RWPE1 (cell line): Measurements from ENCODE around the gene KRT32.

Experiments
- CTCF ChIA-PET: fragments of 350-600 bp; sonication (Branson Sonifier 250); formaldehyde crosslinking; extraction: SDS; loops from one replicate; lab custom pipeline; 2021; lab: Yijun Ruan, JAX
- POLR2A ChIA-PET: fragments of 400-600 bp; formaldehyde crosslinking; extraction: SDS; loops from one replicate; lab custom pipeline; 2020; ENCODE audit warnings: antibody characterized with exemption; ENCODE audit not compliant: low non-redundant PET; lab: Yijun Ruan, JAX
- DNase-seq: peaks from one replicate; pipeline ENCODE4 v3.0.0; 2012; ENCODE audit warnings: low spot score
- H3K27ac ChIP-seq: fragments of 450-650 bp; 2 replicates; pipeline ENCODE4 v1.5.1; 2017
- TF ChIP-seq, protein P1 (sequence below): fragments of 450-650 bp; conservative IDR thresholded peaks from 2 replicates; pipeline ENCODE4 v1.5.1; 2017; ENCODE audit warnings: low read depth, mild to moderate bottlenecking

KRT32 gene

DNA sequence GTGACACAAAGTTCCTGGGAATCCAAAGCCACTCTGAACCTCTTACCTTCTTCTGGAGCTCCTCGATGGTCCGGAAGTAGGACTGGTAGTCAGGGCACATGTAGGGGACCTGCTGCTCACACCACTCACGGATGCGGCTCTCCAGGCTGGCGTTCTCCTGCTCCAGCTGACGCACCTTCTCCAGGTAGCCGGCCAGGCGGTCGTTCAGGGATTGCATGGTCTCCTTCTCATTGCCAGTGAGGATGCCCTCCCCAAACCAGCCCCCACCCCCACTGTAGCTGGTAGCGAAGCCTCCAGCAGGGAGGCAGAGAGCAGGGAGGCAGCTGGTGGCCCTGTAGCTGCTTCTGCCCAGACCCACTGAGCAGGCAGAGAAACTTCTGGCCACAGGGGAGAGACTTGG lies 13.4 kb upstream of the KRT32 start:
- TF ChIP-seq, protein P1, sequence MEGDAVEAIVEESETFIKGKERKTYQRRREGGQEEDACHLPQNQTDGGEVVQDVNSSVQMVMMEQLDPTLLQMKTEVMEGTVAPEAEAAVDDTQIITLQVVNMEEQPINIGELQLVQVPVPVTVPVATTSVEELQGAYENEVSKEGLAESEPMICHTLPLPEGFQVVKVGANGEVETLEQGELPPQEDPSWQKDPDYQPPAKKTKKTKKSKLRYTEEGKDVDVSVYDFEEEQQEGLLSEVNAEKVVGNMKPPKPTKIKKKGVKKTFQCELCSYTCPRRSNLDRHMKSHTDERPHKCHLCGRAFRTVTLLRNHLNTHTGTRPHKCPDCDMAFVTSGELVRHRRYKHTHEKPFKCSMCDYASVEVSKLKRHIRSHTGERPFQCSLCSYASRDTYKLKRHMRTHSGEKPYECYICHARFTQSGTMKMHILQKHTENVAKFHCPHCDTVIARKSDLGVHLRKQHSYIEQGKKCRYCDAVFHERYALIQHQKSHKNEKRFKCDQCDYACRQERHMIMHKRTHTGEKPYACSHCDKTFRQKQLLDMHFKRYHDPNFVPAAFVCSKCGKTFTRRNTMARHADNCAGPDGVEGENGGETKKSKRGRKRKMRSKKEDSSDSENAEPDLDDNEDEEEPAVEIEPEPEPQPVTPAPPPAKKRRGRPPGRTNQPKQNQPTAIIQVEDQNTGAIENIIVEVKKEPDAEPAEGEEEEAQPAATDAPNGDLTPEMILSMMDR = no peak
- CTCF ChIA-PET = no interaction called here
- DNase-seq = no peak
- no peak overlapping the region for H3K27ac ChIP-seq
- POLR2A ChIA-PET = no interaction called here

DNA sequence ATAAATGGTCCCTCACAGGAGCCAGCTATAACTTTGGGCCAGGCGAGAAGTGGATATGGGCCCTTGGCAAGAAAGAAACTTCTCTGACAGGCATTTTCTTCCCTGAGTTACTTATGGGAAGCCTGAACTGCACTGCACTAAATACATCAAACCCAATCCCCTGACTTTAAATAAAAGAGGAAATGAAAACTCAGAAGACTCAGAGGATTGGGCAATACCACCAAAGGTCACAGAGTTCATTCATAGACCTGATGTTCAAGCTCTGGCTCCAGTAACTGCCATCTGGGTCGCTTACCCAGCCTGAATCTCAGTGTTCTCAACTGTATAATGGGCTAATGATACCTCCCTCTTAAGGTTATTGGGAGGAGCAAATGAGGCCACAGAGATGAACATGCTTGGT lies 12.9 kb upstream of the KRT32 start:
- POLR2A ChIA-PET = interaction anchor here (0.6 kb wide), 1 partner anchor 1171 kb away, joined by 3 read pairs; no protein-coding TSS in a partner anchor
- TF ChIP-seq, protein P1 = no peak
- no peak for DNase-seq
- no peak overlapping the region for H3K27ac ChIP-seq
- CTCF ChIA-PET = no interaction called here

DNA sequence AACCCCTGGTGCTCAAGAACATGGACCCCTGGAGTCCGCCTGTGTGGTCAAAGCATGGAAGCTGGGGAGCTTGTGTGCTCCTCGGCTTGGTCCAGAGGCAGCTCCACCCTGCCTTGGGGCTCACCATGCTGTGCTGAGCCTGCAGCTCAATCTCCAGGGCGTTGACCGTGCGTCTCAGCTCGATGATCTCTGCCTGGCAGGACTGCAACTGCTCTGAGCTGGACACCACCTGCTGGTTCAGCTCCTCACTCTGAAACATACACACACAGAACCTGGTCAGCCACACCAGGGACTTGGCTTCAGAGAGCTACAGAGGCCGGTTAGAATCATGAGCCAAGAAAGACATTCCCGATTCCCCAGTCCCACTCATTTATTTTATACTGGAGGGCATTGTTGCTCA lies 11.1 kb upstream of the KRT32 start:
- DNase-seq = no peak
- TF ChIP-seq, protein P1 = no peak
- no peak overlapping the region for H3K27ac ChIP-seq
- CTCF ChIA-PET = no interaction called here
- POLR2A ChIA-PET = no interaction called here

DNA sequence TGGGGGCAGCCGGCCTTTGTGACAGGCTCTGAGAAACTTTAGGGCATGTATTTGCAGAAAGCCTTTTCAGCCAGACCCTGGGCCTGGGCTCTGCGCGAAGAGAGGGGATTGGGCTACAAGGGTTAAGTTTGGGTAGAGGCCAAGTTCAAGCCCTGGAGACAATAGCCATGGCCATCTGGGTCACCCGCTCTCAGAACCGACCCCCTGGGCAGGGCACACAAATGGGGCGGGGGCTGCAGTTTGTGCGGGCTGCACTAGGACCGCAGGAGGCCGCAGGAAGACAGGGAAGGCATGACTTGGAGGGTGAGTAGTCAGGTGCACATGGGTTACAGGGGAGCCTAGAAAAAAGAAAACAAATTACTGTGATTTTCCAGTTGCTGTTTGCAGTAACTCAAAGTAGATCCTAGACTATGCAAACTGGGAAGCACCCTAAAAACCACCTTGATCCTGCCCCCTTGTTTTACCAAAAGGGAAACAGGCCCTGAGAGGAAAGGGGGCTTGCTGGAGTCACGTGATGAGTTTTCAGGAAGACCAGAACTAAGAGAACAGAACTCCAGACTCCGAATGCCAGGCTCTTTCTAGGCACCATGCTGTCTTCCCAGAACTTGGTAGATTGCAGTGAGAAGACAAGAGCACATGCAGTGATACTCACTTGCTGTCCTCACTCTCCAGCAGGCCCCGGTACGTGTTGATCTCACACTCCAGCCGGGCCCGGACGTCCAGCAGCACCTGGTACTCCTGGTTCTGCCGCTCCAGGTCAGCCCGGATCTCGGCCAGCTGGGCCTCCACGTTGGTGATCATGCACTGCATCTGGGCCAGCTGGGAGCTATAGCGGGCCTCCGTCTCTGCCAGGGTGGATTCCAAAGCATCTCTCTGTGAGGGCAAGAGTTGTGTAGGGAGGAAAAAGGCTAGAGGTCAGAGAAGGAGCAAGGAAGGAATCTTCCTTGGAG lies 10.0 kb upstream of the KRT32 start:
- ChIA-PET POLR2A (no interaction called here), CTCF (no interaction called here)
- H3K27ac ChIP-seq = no peak overlapping the region
- DNase-seq = no peak
- TF ChIP-seq, protein P1 = no peak

DNA sequence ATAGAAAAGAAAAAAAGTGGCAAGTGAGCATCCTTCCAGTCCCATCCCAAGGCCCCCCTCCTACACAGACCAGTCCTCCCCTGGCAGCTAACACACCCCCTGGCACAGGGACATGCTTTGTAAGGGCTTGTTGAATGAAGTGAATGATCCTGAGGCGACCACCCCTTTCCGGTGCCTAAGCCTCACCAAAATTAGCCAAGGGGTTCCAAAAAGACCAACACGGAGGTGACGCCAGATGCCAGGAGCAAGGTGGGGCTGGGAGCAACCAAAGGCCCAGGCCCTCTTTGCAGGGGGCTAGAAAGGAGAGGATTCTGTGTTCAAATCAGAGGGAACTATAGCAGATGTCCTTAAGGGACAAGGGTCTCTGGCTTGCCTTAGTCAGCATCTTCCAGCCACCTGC lies 8.2 kb upstream of the KRT32 start:
- no peak overlapping the region for H3K27ac ChIP-seq
- no peak for DNase-seq
- TF ChIP-seq, protein P1 = no peak
- CTCF ChIA-PET = no interaction called here
- POLR2A ChIA-PET = no interaction called here

DNA sequence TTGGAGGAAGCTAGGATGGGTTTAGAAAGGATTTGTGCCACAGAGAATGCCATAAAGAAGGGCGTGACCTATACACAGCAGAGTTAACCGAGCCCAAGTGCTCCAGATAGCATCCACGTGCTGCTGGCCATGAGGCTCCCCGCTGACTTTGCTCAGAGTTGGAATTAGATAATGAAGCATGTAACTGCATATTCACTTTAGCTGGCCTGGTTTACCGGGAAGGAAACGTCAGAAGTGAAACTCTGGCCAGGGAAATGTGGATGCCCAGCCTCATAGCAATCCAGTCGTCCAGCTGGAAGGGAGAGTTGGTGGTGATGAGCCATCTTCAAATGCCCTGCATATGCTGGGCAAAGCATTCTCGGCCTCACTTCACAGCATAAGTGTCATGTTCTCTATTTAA lies 7.7 kb upstream of the KRT32 start:
- ChIA-PET CTCF (no interaction called here), POLR2A (no interaction called here)
- TF ChIP-seq, protein P1 = no peak
- H3K27ac ChIP-seq = no peak overlapping the region
- no peak for DNase-seq
